ENCODE results near the gene ARHGAP6. TPM values are rescaled to one million over a fixed set of nuclear protein-coding genes. Genes with fewer than 3 reads are reported as not detected.

Gene ARHGAP6
- total and polyA plus RNA-seq, 8 donors: 7.0 to 25.4 (median 20.5) TPM

- peak in 3 of 4 donors; percentile 42 to 82 (median 68) for DNase-seq
Observed at GRCh38 chrX:11143931-11144678, 521.6 kb downstream of the ARHGAP6 start.

DNA sequence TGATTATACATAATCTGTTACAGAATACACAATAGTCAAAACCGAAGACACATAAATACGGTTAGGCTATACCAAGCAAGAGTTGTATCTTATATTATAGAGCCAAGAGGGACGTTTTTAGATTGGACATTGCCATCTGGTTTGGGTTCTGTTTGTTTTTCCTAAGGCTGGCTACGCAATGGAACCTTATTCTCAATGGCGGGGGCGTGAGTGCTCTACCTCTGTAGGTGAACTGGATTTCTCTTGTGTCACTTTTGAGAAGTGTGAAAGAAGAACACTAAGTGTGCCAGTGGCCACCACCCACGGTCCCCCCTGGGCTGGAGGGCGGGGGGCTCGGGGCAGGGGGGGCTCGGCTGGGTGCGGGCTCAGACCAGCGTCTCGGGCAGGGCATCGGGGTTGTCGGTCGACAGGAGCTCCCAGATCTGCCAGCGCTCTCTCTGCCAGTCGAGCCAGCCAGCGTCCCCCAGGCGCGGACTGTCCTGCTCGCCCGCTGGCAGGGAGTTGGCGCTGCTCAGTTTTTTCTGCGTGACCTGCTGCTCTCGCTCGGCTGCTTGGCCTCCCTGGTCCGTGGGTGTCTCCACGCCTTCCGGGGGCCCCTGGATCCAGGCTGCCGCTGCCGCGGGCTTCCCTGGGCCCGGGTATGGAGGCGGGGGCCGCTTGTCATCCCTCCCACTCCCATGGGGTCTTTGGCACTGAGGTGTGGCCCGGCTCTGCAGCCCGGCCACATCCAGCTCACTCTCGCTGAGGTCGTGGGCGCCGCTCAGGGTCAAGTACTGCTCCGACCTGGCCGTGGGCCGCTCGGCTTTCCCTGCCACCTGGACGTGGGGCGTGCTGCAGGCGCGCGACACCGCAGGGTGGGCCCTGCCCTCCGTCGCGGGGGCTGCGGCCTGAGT, 527.0 kb downstream of the ARHGAP6 start:
- no peak overlapping the region for H3K27ac ChIP-seq
- no peaks in the 10 kb centered on the region for H3K9me3 ChIP-seq
- TF ChIP-seq, protein P1, sequence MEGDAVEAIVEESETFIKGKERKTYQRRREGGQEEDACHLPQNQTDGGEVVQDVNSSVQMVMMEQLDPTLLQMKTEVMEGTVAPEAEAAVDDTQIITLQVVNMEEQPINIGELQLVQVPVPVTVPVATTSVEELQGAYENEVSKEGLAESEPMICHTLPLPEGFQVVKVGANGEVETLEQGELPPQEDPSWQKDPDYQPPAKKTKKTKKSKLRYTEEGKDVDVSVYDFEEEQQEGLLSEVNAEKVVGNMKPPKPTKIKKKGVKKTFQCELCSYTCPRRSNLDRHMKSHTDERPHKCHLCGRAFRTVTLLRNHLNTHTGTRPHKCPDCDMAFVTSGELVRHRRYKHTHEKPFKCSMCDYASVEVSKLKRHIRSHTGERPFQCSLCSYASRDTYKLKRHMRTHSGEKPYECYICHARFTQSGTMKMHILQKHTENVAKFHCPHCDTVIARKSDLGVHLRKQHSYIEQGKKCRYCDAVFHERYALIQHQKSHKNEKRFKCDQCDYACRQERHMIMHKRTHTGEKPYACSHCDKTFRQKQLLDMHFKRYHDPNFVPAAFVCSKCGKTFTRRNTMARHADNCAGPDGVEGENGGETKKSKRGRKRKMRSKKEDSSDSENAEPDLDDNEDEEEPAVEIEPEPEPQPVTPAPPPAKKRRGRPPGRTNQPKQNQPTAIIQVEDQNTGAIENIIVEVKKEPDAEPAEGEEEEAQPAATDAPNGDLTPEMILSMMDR (IDR thresholded peaks at IDR 0.05): no peak
- no peak overlapping the region for H3K4me3 ChIP-seq
- H3K4me1 ChIP-seq: no peaks in the 10 kb centered on the region
- DNase-seq (peak in 1 of 4 donors; percentile 53), ATAC-seq (peak; percentile 26)
- intact Hi-C loops (cut with DNase I): loop anchor here in 1 of 2 donors (5.0 kb wide), 1 partner anchor 946 kb away; no protein-coding TSS in a partner anchor
- peaks cover 0 to 10% of the 10 kb centered on the region in 2 donors for H3K27me3 ChIP-seq
- no peaks in the 10 kb centered on the region for H3K36me3 ChIP-seq

More at GRCh38 chrX:11143931-11144678, 521.6 kb downstream of the ARHGAP6 start:
- Histone ChIP-seq H3K36me3 (no peaks in the 10 kb centered on the region), H3K9me3 (no peaks in the 10 kb centered on the region), H3K4me1 (no peaks in the 10 kb centered on the region), H3K27me3 (peaks cover 3 to 9% of the 10 kb centered on the region in 2 donors), H3K4me3 (no peak overlapping the region), H3K27ac (no peak overlapping the region)
- intact Hi-C loops (cut with DNase I): loop anchor here in 1 of 2 donors (10.0 kb wide), 1 partner anchor 391 kb away; no protein-coding TSS in a partner anchor
- peak; percentile 94 for ATAC-seq
- TF ChIP-seq, protein P1 (IDR thresholded peaks at IDR 0.05): peak; percentile 58 to 62

DNA sequence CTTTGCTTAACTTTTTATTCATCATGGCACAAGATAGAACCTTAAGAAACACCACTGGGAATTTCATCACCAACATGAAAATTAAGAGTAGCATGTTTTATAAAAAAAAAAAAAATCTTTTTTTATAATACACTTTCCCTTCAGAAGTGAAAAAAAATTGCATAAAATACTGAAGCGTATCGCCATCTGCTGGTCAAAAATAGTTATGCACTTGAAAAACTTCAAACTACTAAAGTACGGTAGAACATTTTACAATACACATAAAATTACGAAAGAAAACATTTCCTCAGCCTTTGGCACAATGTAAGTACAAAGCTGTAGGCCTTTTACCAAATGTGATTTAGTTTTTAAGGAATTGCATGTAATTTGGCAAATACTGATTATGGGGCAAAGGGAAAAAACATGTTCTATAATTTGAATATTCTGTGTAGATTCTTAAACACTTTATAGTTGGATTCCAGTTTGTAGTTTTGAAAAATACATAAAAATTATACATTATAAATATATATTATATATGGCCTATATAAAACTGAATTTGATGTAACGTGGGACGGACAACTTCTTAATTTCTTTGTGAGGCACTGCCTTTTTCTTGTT, 528.1 kb downstream of the ARHGAP6 start:
- Histone ChIP-seq H3K4me1 (no peaks in the 10 kb centered on the region), H3K4me3 (no peak overlapping the region), H3K9me3 (no peaks in the 10 kb centered on the region), H3K27ac (no peak overlapping the region), H3K36me3 (no peaks in the 10 kb centered on the region), H3K27me3 (peaks cover 0 to 10% of the 10 kb centered on the region in 2 donors)
- TF ChIP-seq, protein P1 (IDR thresholded peaks at IDR 0.05): peak; percentile 51 to 57
- peak in 2 of 4 donors; percentile 24 to 55 for DNase-seq
- ATAC-seq: no peak
- intact Hi-C loops (cut with DNase I): loop anchor here in 1 of 2 donors (5.0 kb wide), 1 partner anchor 945 kb away; no protein-coding TSS in a partner anchor

- DNase-seq (no peak), ATAC-seq (no peak)
- intact Hi-C loops (cut with DNase I): loop anchor here in 1 of 2 donors (5.0 kb wide), 1 partner anchor 943 kb away; no protein-coding TSS in a partner anchor
- TF ChIP-seq, protein P1 (IDR thresholded peaks at IDR 0.05): no peak
- H3K4me1 ChIP-seq: no peaks in the 10 kb centered on the region
- no peak overlapping the region for H3K4me3 ChIP-seq
- H3K27me3 ChIP-seq: peaks cover 0 to 10% of the 10 kb centered on the region in 2 donors
- no peaks in the 10 kb centered on the region for H3K9me3 ChIP-seq
- H3K36me3 ChIP-seq: no peaks in the 10 kb centered on the region
- H3K27ac ChIP-seq: no peak overlapping the region
Observed at GRCh38 chrX:11135564-11136185, 530.0 kb downstream of the ARHGAP6 start.
